GM19452 (cell line): ENCODE results near the gene ANKRD33B.
A peak's percentile ranks its signal among the peaks of the same experiment; 100 is the strongest.

Experiments used
- ATAC-seq: cut with Tn5 transposase; IDR thresholded peaks from one replicate; pipeline ENCODE4 v1.9.1; 2021; ENCODE audit not compliant: unreplicated experiment

The ANKRD33B gene

GRCh38 chr5:10688651-10689171 is 124.8 kb downstream of the ANKRD33B start:
- no peak for ATAC-seq

GRCh38 chr5:10689391-10690081 is 125.7 kb downstream of the ANKRD33B start:
- ATAC-seq, result no peak

GRCh38 chr5:10690460-10691440 is 126.9 kb downstream of the ANKRD33B start:
- ATAC-seq, result no peak

DNA sequence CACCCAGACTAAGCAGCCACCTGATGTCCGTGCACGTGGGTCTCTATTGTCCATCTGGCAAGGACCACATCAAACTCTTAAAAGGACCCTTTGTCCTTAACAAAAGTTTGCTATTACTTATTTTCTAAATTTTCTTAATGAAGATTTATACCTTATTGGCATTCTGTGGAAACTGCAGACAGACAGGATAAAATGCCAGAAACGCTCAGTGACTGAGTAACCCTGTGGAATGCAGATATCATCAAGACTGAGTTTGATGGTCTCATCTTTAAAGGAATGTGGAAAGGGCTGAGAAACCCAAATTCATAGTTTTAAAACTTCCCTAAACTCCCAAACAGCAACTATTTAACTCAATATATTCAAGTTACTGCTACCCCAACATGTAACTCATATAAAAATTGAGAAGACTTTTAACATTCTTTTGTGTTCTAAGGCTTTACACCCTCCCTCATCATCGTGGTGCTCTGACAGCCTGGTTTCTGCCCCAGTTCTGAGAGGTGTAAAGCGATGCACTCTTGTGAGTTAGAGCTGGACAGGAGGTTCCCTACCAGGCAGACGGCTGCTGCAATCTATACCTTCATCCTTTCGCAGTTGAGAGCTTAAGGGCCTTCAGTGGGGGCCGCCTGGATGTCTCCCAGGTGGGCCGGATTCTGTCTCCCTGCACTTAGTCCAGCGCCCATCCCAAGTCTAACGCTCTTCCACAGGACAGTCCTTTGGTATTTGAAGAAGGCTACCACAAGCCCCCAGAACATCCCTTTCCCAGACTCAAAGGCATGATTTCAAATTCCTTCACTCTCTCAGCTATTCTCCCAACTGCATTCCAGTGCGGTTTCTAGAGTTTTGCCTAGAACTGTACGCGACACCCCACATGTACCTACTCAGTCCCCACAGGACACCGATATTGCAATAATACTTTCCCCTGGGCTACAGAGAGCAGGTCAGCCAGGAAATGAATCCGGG is 128.2 kb downstream of the ANKRD33B start:
- no peak for ATAC-seq

DNA sequence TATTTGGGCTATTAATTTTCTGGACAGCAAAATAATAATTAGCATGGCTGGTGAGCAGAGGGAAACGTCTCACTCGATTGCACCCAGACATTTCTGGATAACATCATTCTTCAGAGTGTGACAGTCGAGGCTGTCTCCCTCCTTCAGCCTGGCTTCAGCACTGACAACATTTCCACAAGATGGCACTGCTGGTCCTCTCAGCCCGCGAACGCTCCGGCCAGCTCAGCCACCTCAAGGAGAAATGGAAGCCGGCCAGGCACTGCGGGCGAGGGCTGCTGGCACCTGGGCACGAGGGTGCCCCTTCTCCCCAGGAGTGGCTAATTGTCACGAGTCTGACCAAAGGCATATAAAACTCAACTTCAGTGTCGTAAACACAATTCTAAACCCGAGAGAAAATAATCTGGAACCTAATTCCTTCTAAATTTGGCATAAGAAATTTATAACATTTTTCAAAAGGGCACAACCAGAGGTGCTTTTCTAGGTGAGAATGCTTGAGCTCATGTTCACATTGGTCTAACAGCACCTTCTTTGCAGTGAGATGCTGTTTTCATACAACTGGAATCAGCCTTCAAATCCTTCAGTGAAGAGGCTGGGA is 131.3 kb downstream of the ANKRD33B start:
- peak; percentile 32 for ATAC-seq

- ATAC-seq, result no peak
Observed at GRCh38 chr5:10695759-10696543, 132.1 kb downstream of the ANKRD33B start.

GRCh38 chr5:10699281-10699874 is 135.5 kb downstream of the ANKRD33B start:
- peak; percentile 32 for ATAC-seq

- ATAC-seq, result peak; percentile 50
Observed at GRCh38 chr5:10699987-10700386, 136.1 kb downstream of the ANKRD33B start.

DNA sequence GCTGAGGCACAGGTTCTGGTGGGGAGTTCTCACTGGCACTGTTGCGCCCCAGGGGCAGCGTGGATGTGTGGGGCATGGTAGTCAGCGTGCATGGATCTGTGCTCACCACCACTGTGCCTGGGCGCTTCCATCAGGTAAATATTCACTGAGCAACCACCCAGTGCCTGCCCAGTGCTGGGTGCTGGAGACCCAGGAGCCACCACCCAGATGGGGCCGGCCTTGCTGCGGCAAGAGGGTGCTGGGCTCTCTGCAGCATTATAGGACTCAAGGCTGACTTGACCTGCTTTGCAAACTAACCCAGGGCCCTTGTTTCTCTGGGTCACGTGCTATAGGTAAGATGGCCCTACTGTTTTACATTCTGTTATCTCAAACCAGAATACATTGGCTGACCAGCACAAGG is 136.6 kb downstream of the ANKRD33B start:
- ATAC-seq, result no peak

DNA sequence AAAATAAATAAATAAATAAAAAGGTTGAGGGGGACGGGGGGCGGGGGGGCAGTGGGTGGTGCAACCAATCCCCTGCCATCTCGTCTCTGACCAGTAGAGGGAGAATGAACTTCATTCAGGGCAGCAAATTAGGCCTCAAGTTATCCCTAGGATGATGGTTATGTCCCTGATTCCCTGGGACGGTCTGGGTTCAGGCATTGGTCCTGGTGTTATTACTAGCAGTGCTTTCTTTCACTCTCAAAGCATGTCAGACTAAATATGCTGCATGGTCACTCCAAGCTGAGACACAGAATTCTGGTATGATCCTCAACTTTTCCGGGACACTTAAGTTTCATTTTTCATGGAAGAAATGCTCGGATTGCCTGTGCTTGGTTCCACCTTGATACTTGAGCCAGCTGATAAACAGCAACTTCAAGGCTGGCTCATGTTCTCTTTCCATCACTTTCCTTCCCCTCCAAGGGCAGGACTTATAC is 137.7 kb downstream of the ANKRD33B start:
- ATAC-seq, result no peak

- ATAC-seq, result no peak
Observed at GRCh38 chr5:10702040-10702629, 138.3 kb downstream of the ANKRD33B start.

GRCh38 chr5:10702911-10703491 is 139.1 kb downstream of the ANKRD33B start:
- no peak for ATAC-seq

GRCh38 chr5:10703676-10704075 is 139.8 kb downstream of the ANKRD33B start:
- ATAC-seq, result no peak

- ATAC-seq, result peak; percentile 38
Observed at GRCh38 chr5:10704949-10705621, 141.2 kb downstream of the ANKRD33B start.

DNA sequence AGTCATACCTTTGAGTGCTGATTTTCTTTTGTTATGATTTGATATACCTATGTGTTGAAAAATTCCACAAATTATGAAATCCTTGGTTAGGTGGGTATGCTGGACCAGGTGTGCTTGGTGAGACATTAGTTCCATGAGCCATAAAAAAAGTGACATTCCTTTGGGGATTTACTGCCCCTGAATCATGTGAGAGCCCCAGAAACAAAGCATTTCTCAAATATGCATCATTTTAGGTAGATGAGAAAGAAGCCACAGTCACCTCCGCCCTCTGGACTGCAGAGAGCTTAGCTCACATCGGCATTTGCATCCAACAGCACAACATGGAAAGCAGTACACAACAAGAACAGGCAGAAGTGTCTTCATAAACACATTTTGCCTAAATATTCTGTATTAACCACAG is 141.9 kb downstream of the ANKRD33B start:
- ATAC-seq, result no peak

GRCh38 chr5:10706326-10706725 is 142.5 kb downstream of the ANKRD33B start:
- no peak for ATAC-seq
